Measurements from ENCODE around the gene PIK3AP1.

Gene PIK3AP1

DNA sequence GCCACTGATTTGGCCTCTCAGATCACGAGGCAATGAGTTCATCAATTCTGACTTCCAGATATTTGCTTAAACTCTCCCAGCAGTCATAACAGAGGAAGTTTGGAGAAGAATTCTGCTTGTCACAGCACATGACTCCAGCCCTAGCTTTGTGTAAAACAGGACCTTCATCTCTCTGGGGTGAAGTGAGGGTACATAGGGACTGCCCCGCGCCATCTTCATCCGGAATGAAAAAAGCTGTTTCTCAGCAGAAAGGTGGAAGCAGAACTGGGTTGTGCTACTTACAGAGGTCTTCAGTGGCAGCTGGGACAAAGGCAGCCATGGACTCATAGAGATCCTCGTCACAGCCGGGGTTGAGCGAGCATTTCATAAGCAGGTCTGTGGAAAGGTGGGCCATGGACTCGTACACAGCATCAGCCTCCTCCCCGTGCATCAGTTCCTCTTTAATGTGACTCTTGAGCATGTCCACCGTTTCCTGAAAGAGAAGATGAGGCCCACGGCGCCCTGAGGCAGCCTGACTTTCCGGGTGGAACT lies 75.1 kb downstream of the PIK3AP1 start:
- Histone ChIP-seq H3K4me2 (ENCODE audit: low read depth, low read length, poor library complexity, severe bottlenecking) (no peak overlapping the region), H4K20me1 (ENCODE audit: insufficient read depth, low read length, poor library complexity, severe bottlenecking) (no peaks in the 10 kb centered on the region), H3K36me3 (ENCODE audit: insufficient read depth, low read length) (peaks cover 47% of the 10 kb centered on the region; the same call in 1 of the 2 replicates), H2AFZ (ENCODE audit: low read length) (no peak overlapping the region), H3K27me3 (ENCODE audit: insufficient read depth, low read length, poor library complexity, severe bottlenecking) (no peaks in the 10 kb centered on the region), H3K9me2 (replicated peaks; ENCODE audit: low read depth, low read length) (no peaks in the 10 kb centered on the region), H3K79me2 (ENCODE audit: insufficient read depth, low read length) (no peaks in the 10 kb centered on the region), H3K9me3 (ENCODE audit: insufficient read depth, low read depth, low read length) (no peaks in the 10 kb centered on the region), H3K4me1 (ENCODE audit: insufficient read depth, low read length, poor library complexity, severe bottlenecking) (peaks cover 9% of the 10 kb centered on the region), H3F3A (ENCODE audit: low read depth) (no peaks in the 10 kb centered on the region), H3K9ac (ENCODE audit: low read depth, low read length, poor library complexity, severe bottlenecking) (no peak overlapping the region), H3K4me3 (ENCODE audit: low read length, poor library complexity, severe bottlenecking) (no peak overlapping the region)
- TF ChIP-seq EZH2phosphoT487 (IDR thresholded peaks at IDR 0.05; ENCODE audit: borderline replicate concordance) = no peak
- TF ChIP-seq, protein P1, sequence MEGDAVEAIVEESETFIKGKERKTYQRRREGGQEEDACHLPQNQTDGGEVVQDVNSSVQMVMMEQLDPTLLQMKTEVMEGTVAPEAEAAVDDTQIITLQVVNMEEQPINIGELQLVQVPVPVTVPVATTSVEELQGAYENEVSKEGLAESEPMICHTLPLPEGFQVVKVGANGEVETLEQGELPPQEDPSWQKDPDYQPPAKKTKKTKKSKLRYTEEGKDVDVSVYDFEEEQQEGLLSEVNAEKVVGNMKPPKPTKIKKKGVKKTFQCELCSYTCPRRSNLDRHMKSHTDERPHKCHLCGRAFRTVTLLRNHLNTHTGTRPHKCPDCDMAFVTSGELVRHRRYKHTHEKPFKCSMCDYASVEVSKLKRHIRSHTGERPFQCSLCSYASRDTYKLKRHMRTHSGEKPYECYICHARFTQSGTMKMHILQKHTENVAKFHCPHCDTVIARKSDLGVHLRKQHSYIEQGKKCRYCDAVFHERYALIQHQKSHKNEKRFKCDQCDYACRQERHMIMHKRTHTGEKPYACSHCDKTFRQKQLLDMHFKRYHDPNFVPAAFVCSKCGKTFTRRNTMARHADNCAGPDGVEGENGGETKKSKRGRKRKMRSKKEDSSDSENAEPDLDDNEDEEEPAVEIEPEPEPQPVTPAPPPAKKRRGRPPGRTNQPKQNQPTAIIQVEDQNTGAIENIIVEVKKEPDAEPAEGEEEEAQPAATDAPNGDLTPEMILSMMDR (conservative IDR thresholded peaks at IDR 0.05; ENCODE audit: low read length) = no peak

DNA sequence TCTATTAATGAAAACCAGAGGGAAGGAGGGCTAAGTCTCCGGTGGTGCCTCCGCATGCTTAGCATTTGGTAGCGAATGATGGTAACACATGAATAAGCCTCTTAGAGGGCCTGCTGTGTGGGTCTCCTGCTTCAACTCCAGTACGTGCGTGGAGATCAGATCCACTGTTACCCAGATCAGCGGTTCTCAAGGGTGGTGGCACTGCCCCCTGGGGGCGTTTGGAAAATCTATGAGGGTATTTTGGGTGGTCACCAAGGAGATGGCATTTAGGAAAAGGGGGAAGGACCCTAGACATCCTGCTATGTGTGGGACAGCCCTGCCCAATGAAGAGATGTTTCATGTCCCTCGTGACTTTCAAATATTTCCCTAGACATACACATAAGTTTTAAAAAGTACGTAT lies 76.4 kb downstream of the PIK3AP1 start:
- H3K4me2 ChIP-seq (ENCODE audit: low read depth, low read length, poor library complexity, severe bottlenecking) = no peak overlapping the region
- no peaks in the 10 kb centered on the region for H3K9me3 ChIP-seq (ENCODE audit: insufficient read depth, low read depth, low read length)
- H4K20me1 ChIP-seq (ENCODE audit: insufficient read depth, low read length, poor library complexity, severe bottlenecking) = no peaks in the 10 kb centered on the region
- TF ChIP-seq, protein P1 (conservative IDR thresholded peaks at IDR 0.05; ENCODE audit: low read length) = no peak; the same call in 1 of the 2 replicates
- TF ChIP-seq EZH2phosphoT487 (IDR thresholded peaks at IDR 0.05; ENCODE audit: borderline replicate concordance) = no peak
- no peaks in the 10 kb centered on the region for H3K79me2 ChIP-seq (ENCODE audit: insufficient read depth, low read length)
- H3K9me2 ChIP-seq (replicated peaks; ENCODE audit: low read depth, low read length) = no peaks in the 10 kb centered on the region
- H3K36me3 ChIP-seq (ENCODE audit: insufficient read depth, low read length) = peaks cover 42% of the 10 kb centered on the region; the same call in 1 of the 2 replicates
- H2AFZ ChIP-seq (ENCODE audit: low read length) = no peak overlapping the region
- H3K27me3 ChIP-seq (ENCODE audit: insufficient read depth, low read length, poor library complexity, severe bottlenecking) = no peaks in the 10 kb centered on the region
- no peak overlapping the region for H3K4me3 ChIP-seq (ENCODE audit: low read length, poor library complexity, severe bottlenecking)
- H3K4me1 ChIP-seq (ENCODE audit: insufficient read depth, low read length, poor library complexity, severe bottlenecking) = peaks cover 9% of the 10 kb centered on the region
- no peaks in the 10 kb centered on the region for H3F3A ChIP-seq (ENCODE audit: low read depth)
- no peak overlapping the region for H3K9ac ChIP-seq (ENCODE audit: low read depth, low read length, poor library complexity, severe bottlenecking)

DNA sequence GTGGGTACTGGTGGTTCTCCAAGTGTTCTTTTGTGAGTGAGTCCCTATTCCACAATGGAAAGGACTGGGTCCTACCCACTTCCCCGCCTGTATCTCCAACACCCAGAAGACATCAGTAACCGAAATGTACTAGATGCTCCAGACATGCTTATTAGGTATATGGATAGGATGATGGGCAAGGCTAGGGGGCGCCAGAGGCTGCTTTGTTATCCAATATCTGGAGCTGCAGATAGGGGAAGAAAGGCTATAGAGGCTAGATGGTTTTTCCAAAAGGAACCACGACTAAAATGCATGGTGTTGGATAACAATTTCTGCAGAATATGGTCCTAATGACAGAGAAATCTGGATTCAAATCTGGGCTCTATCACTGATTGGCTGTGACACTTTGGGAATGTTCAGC lies 77.3 kb downstream of the PIK3AP1 start:
- Histone ChIP-seq H3K4me1 (ENCODE audit: insufficient read depth, low read length, poor library complexity, severe bottlenecking) (peaks cover 9% of the 10 kb centered on the region), H3K79me2 (ENCODE audit: insufficient read depth, low read length) (no peaks in the 10 kb centered on the region), H3K9me3 (ENCODE audit: insufficient read depth, low read depth, low read length) (no peaks in the 10 kb centered on the region), H3K36me3 (ENCODE audit: insufficient read depth, low read length) (peaks cover 36% of the 10 kb centered on the region; the same call in 1 of the 2 replicates), H4K20me1 (ENCODE audit: insufficient read depth, low read length, poor library complexity, severe bottlenecking) (no peaks in the 10 kb centered on the region), H3K4me2 (ENCODE audit: low read depth, low read length, poor library complexity, severe bottlenecking) (no peak overlapping the region), H3K27me3 (ENCODE audit: insufficient read depth, low read length, poor library complexity, severe bottlenecking) (no peaks in the 10 kb centered on the region), H3K4me3 (ENCODE audit: low read length, poor library complexity, severe bottlenecking) (no peak overlapping the region), H3K9ac (ENCODE audit: low read depth, low read length, poor library complexity, severe bottlenecking) (no peak overlapping the region), H3F3A (ENCODE audit: low read depth) (no peaks in the 10 kb centered on the region), H2AFZ (ENCODE audit: low read length) (no peak overlapping the region), H3K9me2 (replicated peaks; ENCODE audit: low read depth, low read length) (no peaks in the 10 kb centered on the region)
- TF ChIP-seq, protein P1 (conservative IDR thresholded peaks at IDR 0.05; ENCODE audit: low read length) = peak; percentile 94
- no peak for TF ChIP-seq EZH2phosphoT487 (IDR thresholded peaks at IDR 0.05; ENCODE audit: borderline replicate concordance)

Measured in Loucy (cell line).